ENCODE results near the gene NPFF. TPM values are rescaled to one million over a fixed set of nuclear protein-coding genes. Genes with fewer than 3 reads are reported as not detected.

Gene NPFF
- polyA plus RNA-seq, 1 donor (not counting 4 experiments of a cell fraction or from before 2014, with no cell fraction given): not detected

GRCh38 chr12:53533471-53533870 is 26.2 kb upstream of the NPFF start:
- H4K20me1 ChIP-seq (ENCODE audit: control insufficient read depth, extremely low read depth, insufficient read depth, low read length): no peaks in the 10 kb centered on the region
- no peak overlapping the region for H3K4me2 ChIP-seq (ENCODE audit: control insufficient read depth, extremely low read depth, insufficient read depth, low read depth, low read length)
- FAIRE-seq: no peak
- peaks cover 12 to 24% of the 10 kb centered on the region in 2 experiments for H3K36me3 ChIP-seq (ENCODE audit: control insufficient read depth in 2 of 2, extremely low read depth in 1 of 2, insufficient read depth in 2 of 2, low read length in 2 of 2)
- H3K9ac ChIP-seq (ENCODE audit: control insufficient read depth, extremely low read depth, insufficient read depth, low read length): no peak overlapping the region
- H3K27ac ChIP-seq (ENCODE audit: control insufficient read depth, insufficient read depth, low read length): no peak overlapping the region
- no peak for DNase-seq (ENCODE audit: low read depth, low spot score)
- no peak for TF ChIP-seq EZH2 (IDR thresholded peaks at IDR 0.05; ENCODE audit: low read length)
- TF ChIP-seq CTCF (optimal IDR thresholded peaks at IDR 0.05 in 1 of 3, IDR thresholded peaks at IDR 0.05 in 1 of 3, conservative IDR thresholded peaks at IDR 0.05 in 1 of 3; ENCODE audit: extremely low read depth in 1 of 3, insufficient read depth in 2 of 3, low read length in 3 of 3): no peak
- no peak overlapping the region for H3K4me3 ChIP-seq (ENCODE audit: control insufficient read depth in 2 of 3, extremely low read depth in 1 of 3, insufficient read depth in 2 of 3, low read depth in 1 of 3, low read length in 3 of 3)
- H3K27me3 ChIP-seq (ENCODE audit: control insufficient read depth, extremely low read depth, insufficient read depth, low read length): no peaks in the 10 kb centered on the region
- no peak overlapping the region for H2AFZ ChIP-seq (ENCODE audit: control insufficient read depth, low read length)
- no peaks in the 10 kb centered on the region for H3K9me3 ChIP-seq (ENCODE audit: control insufficient read depth, low read depth, low read length)
- H3K79me2 ChIP-seq (ENCODE audit: control insufficient read depth, insufficient read depth, low read length): no peaks in the 10 kb centered on the region
- peaks cover 2% of the 10 kb centered on the region for H3K4me1 ChIP-seq (ENCODE audit: control insufficient read depth, extremely low read depth, insufficient read depth, low read length)
- dilution Hi-C loops (cut with MboI; ENCODE audit: extremely low pct_ligation_motif_present, low sequenced_read_pairs): no loop called here
- no peaks in the 10 kb centered on the region for H3K9me1 ChIP-seq (ENCODE audit: control insufficient read depth, extremely low read depth, insufficient read depth, low read length)

- Histone ChIP-seq H4K20me1 (ENCODE audit: control insufficient read depth, extremely low read depth, insufficient read depth, low read length) (no peaks in the 10 kb centered on the region), H3K4me1 (ENCODE audit: control insufficient read depth, extremely low read depth, insufficient read depth, low read length) (peaks cover 2% of the 10 kb centered on the region), H2AFZ (ENCODE audit: control insufficient read depth, low read length) (no peak overlapping the region), H3K79me2 (ENCODE audit: control insufficient read depth, insufficient read depth, low read length) (no peaks in the 10 kb centered on the region), H3K27me3 (ENCODE audit: control insufficient read depth, extremely low read depth, insufficient read depth, low read length) (no peaks in the 10 kb centered on the region), H3K9me1 (ENCODE audit: control insufficient read depth, extremely low read depth, insufficient read depth, low read length) (no peaks in the 10 kb centered on the region), H3K4me3 (ENCODE audit: control insufficient read depth in 2 of 3, extremely low read depth in 1 of 3, insufficient read depth in 2 of 3, low read depth in 1 of 3, low read length in 3 of 3) (no peak overlapping the region), H3K36me3 (ENCODE audit: control insufficient read depth in 2 of 2, extremely low read depth in 1 of 2, insufficient read depth in 2 of 2, low read length in 2 of 2) (peaks cover 12 to 24% of the 10 kb centered on the region in 2 experiments), H3K27ac (ENCODE audit: control insufficient read depth, insufficient read depth, low read length) (no peak overlapping the region), H3K4me2 (ENCODE audit: control insufficient read depth, extremely low read depth, insufficient read depth, low read depth, low read length) (no peak overlapping the region), H3K9me3 (ENCODE audit: control insufficient read depth, low read depth, low read length) (no peaks in the 10 kb centered on the region), H3K9ac (ENCODE audit: control insufficient read depth, extremely low read depth, insufficient read depth, low read length) (no peak overlapping the region)
- dilution Hi-C loops (cut with MboI; ENCODE audit: extremely low pct_ligation_motif_present, low sequenced_read_pairs): no loop called here
- no peak for DNase-seq (ENCODE audit: low read depth, low spot score)
- TF ChIP-seq EZH2 (IDR thresholded peaks at IDR 0.05; ENCODE audit: low read length): no peak
- TF ChIP-seq CTCF (optimal IDR thresholded peaks at IDR 0.05 in 1 of 3, IDR thresholded peaks at IDR 0.05 in 1 of 3, conservative IDR thresholded peaks at IDR 0.05 in 1 of 3; ENCODE audit: extremely low read depth in 1 of 3, insufficient read depth in 2 of 3, low read length in 3 of 3): no peak
- FAIRE-seq: no peak
Measured at GRCh38 chr12:53532524-53533445, 25.5 kb upstream of the NPFF start.

Data from keratinocyte (primary cell).